Measurements from ENCODE around the gene NLE1.

The NLE1 gene

DNA sequence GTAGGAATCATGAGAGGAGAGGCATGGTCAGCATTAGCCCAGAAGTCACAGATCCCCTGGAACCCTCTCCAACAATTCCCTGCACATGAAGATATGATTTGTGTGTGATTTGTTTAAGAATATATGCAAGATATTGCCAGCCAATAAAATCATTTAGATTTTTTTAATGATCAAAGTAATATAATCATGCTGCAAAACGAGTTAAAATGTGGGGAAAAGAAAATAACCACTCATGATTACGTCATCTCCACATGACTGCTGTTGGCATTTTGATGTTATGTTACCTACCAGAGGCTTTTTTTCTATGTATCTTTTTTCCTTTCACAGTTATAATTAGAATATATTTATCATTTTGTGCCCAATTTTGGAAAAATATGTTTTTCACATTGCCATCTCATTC is 29.7 kb upstream of the NLE1 start:
- no peak for DNase-seq (ENCODE audit: low read depth, low spot score)
- POLR2A ChIA-PET, result no interaction called here
- CTCF ChIA-PET, result interaction anchor here (0.8 to 9.3 kb wide), 3 partner anchors 141 to 367 kb away, joined by 3 to 72 read pairs (median 23); partner anchors contain the start of gene SLFN12L
- no peak overlapping the region for H3K4me3 ChIP-seq (ENCODE audit: low read depth, low read length)
- TF ChIP-seq, protein P1, sequence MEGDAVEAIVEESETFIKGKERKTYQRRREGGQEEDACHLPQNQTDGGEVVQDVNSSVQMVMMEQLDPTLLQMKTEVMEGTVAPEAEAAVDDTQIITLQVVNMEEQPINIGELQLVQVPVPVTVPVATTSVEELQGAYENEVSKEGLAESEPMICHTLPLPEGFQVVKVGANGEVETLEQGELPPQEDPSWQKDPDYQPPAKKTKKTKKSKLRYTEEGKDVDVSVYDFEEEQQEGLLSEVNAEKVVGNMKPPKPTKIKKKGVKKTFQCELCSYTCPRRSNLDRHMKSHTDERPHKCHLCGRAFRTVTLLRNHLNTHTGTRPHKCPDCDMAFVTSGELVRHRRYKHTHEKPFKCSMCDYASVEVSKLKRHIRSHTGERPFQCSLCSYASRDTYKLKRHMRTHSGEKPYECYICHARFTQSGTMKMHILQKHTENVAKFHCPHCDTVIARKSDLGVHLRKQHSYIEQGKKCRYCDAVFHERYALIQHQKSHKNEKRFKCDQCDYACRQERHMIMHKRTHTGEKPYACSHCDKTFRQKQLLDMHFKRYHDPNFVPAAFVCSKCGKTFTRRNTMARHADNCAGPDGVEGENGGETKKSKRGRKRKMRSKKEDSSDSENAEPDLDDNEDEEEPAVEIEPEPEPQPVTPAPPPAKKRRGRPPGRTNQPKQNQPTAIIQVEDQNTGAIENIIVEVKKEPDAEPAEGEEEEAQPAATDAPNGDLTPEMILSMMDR (IDR thresholded peaks at IDR 0.05; ENCODE audit: insufficient read depth, low read length, missing control alignments), result no peak

- DNase-seq (ENCODE audit: low read depth, low spot score), result no peak
- ChIA-PET POLR2A (no interaction called here), CTCF (interaction anchor here (0.6 to 9.3 kb wide), 8 partner anchors 9 to 576 kb away, joined by 3 to 72 read pairs (median 4); partner anchors contain the start of gene SLFN12L)
- no peak overlapping the region for H3K4me3 ChIP-seq (ENCODE audit: low read depth, low read length)
- TF ChIP-seq, protein P1 (IDR thresholded peaks at IDR 0.05; ENCODE audit: insufficient read depth, low read length, missing control alignments), result no peak
These were observed 29.1 kb upstream of the NLE1 start for GRCh38 chr17:35170968-35171771.

GRCh38 chr17:35169835-35170363 is 27.8 kb upstream of the NLE1 start:
- no peak overlapping the region for H3K4me3 ChIP-seq (ENCODE audit: low read depth, low read length)
- ChIA-PET CTCF (interaction anchor here (0.6 to 9.3 kb wide), 5 partner anchors 9 to 369 kb away, joined by 3 to 72 read pairs (median 4); partner anchors contain the start of gene SLFN12L), POLR2A (no interaction called here)
- no peak for DNase-seq (ENCODE audit: low read depth, low spot score)
- TF ChIP-seq, protein P1 (IDR thresholded peaks at IDR 0.05; ENCODE audit: insufficient read depth, low read length, missing control alignments), result no peak

DNA sequence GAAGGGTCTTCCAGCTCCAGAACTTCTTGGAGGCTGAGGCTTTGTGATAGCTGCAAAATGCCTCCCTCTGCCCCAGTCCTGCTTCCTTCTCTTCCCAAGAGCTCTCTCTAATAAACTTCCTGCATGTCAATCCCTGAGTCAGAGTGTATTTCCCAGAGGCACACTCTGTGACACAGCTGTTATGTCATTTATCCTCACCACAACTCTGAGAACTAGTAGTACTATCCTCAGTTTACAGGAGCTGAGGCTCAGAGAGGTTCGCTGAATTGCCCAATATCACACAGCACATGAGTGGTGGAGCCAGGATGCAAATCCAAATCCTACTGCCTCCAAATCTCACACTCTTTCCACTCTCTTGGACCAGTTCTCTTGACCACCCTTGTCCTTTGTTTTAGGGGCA is 25.6 kb upstream of the NLE1 start:
- DNase-seq (ENCODE audit: low read depth, low spot score), result no peak
- ChIA-PET CTCF (interaction anchor here (1.2 to 9.3 kb wide), 3 partner anchors 26 to 371 kb away, joined by 4 to 72 read pairs (median 17); partner anchors contain the start of gene SLFN12L), POLR2A (no interaction called here)
- TF ChIP-seq, protein P1 (IDR thresholded peaks at IDR 0.05; ENCODE audit: insufficient read depth, low read length, missing control alignments), result no peak
- no peak overlapping the region for H3K4me3 ChIP-seq (ENCODE audit: low read depth, low read length)

DNA sequence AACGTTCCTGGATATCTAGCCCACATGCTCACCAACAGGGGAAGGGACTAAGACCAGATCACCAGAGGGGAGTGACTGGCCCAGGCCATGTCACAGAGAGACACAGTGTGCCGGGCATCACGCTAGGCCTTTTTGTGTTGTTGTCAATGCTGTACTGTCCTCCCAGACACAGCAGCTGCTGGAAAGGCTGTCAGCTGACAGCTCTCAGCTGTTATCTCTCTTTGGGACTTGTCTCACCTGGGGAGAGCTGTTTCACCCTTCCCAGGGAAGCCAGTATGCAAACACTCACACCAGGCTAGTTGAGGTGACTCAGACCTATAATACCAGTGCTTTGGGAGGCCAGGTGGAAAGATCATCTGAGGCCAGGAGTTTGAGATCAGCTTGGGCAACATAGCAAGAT is 24.9 kb upstream of the NLE1 start:
- no peak overlapping the region for H3K4me3 ChIP-seq (ENCODE audit: low read depth, low read length)
- ChIA-PET CTCF (interaction anchor here (1.2 to 9.3 kb wide), 3 partner anchors 26 to 371 kb away, joined by 4 to 72 read pairs (median 17); partner anchors contain the start of gene SLFN12L), POLR2A (no interaction called here)
- no peak for DNase-seq (ENCODE audit: low read depth, low spot score)
- TF ChIP-seq, protein P1 (IDR thresholded peaks at IDR 0.05; ENCODE audit: insufficient read depth, low read length, missing control alignments), result no peak

- no peak for DNase-seq (ENCODE audit: low read depth, low spot score)
- H3K4me3 ChIP-seq (ENCODE audit: low read depth, low read length), result no peak overlapping the region
- TF ChIP-seq, protein P1 (IDR thresholded peaks at IDR 0.05; ENCODE audit: insufficient read depth, low read length, missing control alignments), result no peak
- CTCF ChIA-PET, result interaction anchor here (1.2 to 9.3 kb wide), 3 partner anchors 25 to 372 kb away, joined by 4 to 72 read pairs (median 17); partner anchors contain the start of gene SLFN12L
- POLR2A ChIA-PET, result no interaction called here
These were observed 24.4 kb upstream of the NLE1 start for GRCh38 chr17:35166526-35166925.
